ENCODE data around the gene FAM240A. TPM values are rescaled to one million over a fixed set of nuclear protein-coding genes. Genes with fewer than 3 reads are reported as not detected.

FAM240A gene
- total and polyA plus RNA-seq, 2 donors = 0.05 to 0.37 TPM

DNA sequence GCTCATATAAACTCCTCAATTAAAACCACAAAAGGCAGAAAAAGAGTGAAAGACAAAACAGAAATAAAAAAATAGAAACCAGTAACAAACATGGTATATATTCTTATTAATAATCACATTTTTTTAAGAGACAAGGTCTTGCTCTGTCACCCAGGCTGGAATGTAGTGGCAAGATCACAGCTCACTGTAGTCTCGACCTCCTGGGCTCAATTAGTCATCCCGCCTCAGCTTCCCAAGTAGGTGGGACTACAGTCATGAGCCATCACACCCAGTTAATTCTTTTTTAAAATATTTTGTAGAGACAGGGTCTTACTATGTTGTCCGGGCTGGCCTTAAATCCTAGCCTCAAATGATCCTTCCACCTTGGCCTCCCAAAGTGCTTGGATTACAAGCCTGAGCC is 37.1 kb downstream of the FAM240A start:
- 94% methylated on average over 3 of the region's 3 CpGs for WGBS
- H3K27ac ChIP-seq (ENCODE audit: low read depth in 1 of 2, low read length in 1 of 2) = no peak overlapping the region

DNA sequence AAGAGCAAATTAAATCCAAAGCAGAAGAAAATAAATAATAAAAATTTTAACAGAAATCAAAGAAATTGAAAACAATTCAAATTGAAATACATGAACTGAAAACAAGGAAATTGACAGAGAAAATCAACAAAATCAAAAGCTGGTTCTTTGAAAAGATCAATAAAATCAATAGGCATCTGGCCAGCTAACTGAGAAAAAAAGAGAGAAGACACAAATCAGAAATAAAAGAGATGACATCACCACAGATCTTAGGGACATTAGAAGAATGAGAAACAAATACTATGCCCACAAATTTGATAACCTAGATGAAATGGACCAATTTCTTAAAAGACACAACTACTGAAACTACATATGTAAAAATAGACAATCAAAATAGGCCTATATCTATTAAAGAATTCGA is 38.8 kb downstream of the FAM240A start:
- DNase-seq (ENCODE audit: low read depth in 6 of 9, low spot score in 9 of 9) = no peak
- no peaks in the 10 kb centered on the region for H3K9me3 ChIP-seq (ENCODE audit: control insufficient read depth in 2 of 2, insufficient read depth in 1 of 2, low read length in 1 of 2)
- WGBS = 81% methylated on average over 1 of the region's 1 CpG

More for the DNA sequence above, 37.1 kb downstream of the FAM240A start:
- H3K27me3 ChIP-seq (ENCODE audit: control insufficient read depth in 2 of 2, insufficient read depth in 1 of 2, low read length in 1 of 2) = no peaks in the 10 kb centered on the region
- H3K4me3 ChIP-seq (ENCODE audit: low read length in 2 of 2) = no peak overlapping the region
- H3K36me3 ChIP-seq (ENCODE audit: control insufficient read depth in 2 of 2, insufficient read depth in 2 of 2, low read length in 1 of 2) = no peaks in the 10 kb centered on the region
- no peaks in the 10 kb centered on the region for H3K4me1 ChIP-seq (ENCODE audit: control insufficient read depth in 2 of 2, insufficient read depth in 2 of 2, low read length in 2 of 2)
- DNase-seq (ENCODE audit: low read depth in 6 of 9, low spot score in 9 of 9) = no peak
- H3K9me3 ChIP-seq (ENCODE audit: control insufficient read depth in 2 of 2, insufficient read depth in 1 of 2, low read length in 1 of 2) = no peaks in the 10 kb centered on the region

GRCh38 chr3:46655271-46655670 is 42.9 kb downstream of the FAM240A start:
- H3K9me3 ChIP-seq (ENCODE audit: control insufficient read depth in 2 of 2, insufficient read depth in 1 of 2, low read length in 1 of 2) = no peaks in the 10 kb centered on the region
- no peaks in the 10 kb centered on the region for H3K27me3 ChIP-seq (ENCODE audit: control insufficient read depth in 2 of 2, insufficient read depth in 1 of 2, low read length in 1 of 2)
- no peaks in the 10 kb centered on the region for H3K4me1 ChIP-seq (ENCODE audit: control insufficient read depth in 2 of 2, insufficient read depth in 2 of 2, low read length in 2 of 2)
- no peak overlapping the region for H3K27ac ChIP-seq (ENCODE audit: low read depth in 1 of 2, low read length in 1 of 2)
- WGBS = 95% methylated on average over 6 of the region's 6 CpGs
- no peaks in the 10 kb centered on the region for H3K36me3 ChIP-seq (ENCODE audit: control insufficient read depth in 2 of 2, insufficient read depth in 2 of 2, low read length in 1 of 2)
- H3K4me3 ChIP-seq (ENCODE audit: low read length in 2 of 2) = no peak overlapping the region
- DNase-seq (ENCODE audit: low read depth in 6 of 9, low spot score in 9 of 9) = no peak

More for the DNA sequence above, 38.8 kb downstream of the FAM240A start:
- Histone ChIP-seq H3K27me3 (ENCODE audit: control insufficient read depth in 2 of 2, insufficient read depth in 1 of 2, low read length in 1 of 2) (no peaks in the 10 kb centered on the region), H3K4me3 (ENCODE audit: low read length in 2 of 2) (no peak overlapping the region), H3K27ac (ENCODE audit: low read depth in 1 of 2, low read length in 1 of 2) (no peak overlapping the region), H3K36me3 (ENCODE audit: control insufficient read depth in 2 of 2, insufficient read depth in 2 of 2, low read length in 1 of 2) (no peaks in the 10 kb centered on the region), H3K4me1 (ENCODE audit: control insufficient read depth in 2 of 2, insufficient read depth in 2 of 2, low read length in 2 of 2) (no peaks in the 10 kb centered on the region)

- H3K4me1 ChIP-seq (ENCODE audit: control insufficient read depth in 2 of 2, insufficient read depth in 2 of 2, low read length in 2 of 2) = peaks cover 0 to under 1% of the 10 kb centered on the region in 2 donors
- no peaks in the 10 kb centered on the region for H3K9me3 ChIP-seq (ENCODE audit: control insufficient read depth in 2 of 2, insufficient read depth in 1 of 2, low read length in 1 of 2)
- peaks cover 0 to 2% of the 10 kb centered on the region in 2 donors for H3K27me3 ChIP-seq (ENCODE audit: control insufficient read depth in 2 of 2, insufficient read depth in 1 of 2, low read length in 1 of 2)
- H3K27ac ChIP-seq (ENCODE audit: low read depth in 1 of 2, low read length in 1 of 2) = no peak overlapping the region
- WGBS = 97% methylated on average over 9 of the region's 9 CpGs
- DNase-seq (ENCODE audit: low read depth in 6 of 9, low spot score in 9 of 9) = no peak
- no peaks in the 10 kb centered on the region for H3K36me3 ChIP-seq (ENCODE audit: control insufficient read depth in 2 of 2, insufficient read depth in 2 of 2, low read length in 1 of 2)
- H3K4me3 ChIP-seq (ENCODE audit: low read length in 2 of 2) = no peak overlapping the region
Measured at GRCh38 chr3:46656778-46657556, 44.6 kb downstream of the FAM240A start.

DNA sequence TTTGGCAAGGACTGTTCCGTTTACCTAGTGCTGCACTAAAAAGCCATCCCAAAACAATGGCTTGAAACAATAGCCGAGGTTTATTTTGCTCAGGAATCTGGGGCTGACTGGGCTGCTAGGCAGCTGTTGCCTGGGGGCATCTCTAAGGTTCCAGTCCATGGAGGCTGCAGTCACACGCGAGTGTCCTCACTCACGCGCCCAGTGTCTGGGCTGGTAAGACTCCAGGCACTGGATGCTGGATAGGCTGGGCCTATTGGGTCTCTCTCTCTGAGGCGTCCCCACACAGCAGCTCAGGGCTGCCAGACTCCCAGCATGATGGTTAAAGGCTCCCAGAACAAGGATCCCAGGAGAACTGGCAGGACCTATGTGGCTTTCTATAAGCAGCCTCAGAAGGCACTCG is 47.0 kb downstream of the FAM240A start:
- peaks cover 0 to 8% of the 10 kb centered on the region in 2 donors for H3K4me1 ChIP-seq (ENCODE audit: control insufficient read depth in 2 of 2, insufficient read depth in 2 of 2, low read length in 2 of 2)
- DNase-seq (ENCODE audit: low read depth in 6 of 9, low spot score in 9 of 9) = no peak
- H3K36me3 ChIP-seq (ENCODE audit: control insufficient read depth in 2 of 2, insufficient read depth in 2 of 2, low read length in 1 of 2) = no peaks in the 10 kb centered on the region
- WGBS = 98% methylated on average over 8 of the region's 8 CpGs
- no peak overlapping the region for H3K4me3 ChIP-seq (ENCODE audit: low read length in 2 of 2)
- H3K27ac ChIP-seq (ENCODE audit: low read depth in 1 of 2, low read length in 1 of 2) = no peak overlapping the region
- H3K9me3 ChIP-seq (ENCODE audit: control insufficient read depth in 2 of 2, insufficient read depth in 1 of 2, low read length in 1 of 2) = no peaks in the 10 kb centered on the region
- H3K27me3 ChIP-seq (ENCODE audit: control insufficient read depth in 2 of 2, insufficient read depth in 1 of 2, low read length in 1 of 2) = peaks cover 0 to 8% of the 10 kb centered on the region in 2 donors

DNA sequence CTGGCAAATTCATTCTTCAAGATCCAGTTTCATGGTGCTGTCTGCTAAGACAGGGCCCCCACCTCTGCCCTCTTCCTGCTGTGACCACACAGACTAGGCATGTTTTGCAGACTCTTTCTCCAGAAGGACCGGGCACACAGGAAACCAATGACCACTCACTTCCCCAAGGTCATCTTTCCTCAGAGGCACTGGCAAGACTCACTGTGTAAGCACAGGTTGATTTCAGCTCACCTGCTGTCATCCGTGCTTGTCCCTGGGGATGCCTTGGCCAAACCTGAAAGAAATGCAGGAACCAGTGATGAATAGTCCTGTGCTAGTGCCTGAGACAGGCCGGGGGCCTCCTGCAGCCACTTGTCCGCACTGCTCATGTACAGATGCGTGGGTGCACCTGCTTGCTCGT is 47.7 kb downstream of the FAM240A start:
- 80% methylated on average over 6 of the region's 6 CpGs for WGBS
- Histone ChIP-seq H3K27ac (ENCODE audit: low read depth in 1 of 2, low read length in 1 of 2) (no peak overlapping the region), H3K36me3 (ENCODE audit: control insufficient read depth in 2 of 2, insufficient read depth in 2 of 2, low read length in 1 of 2) (no peaks in the 10 kb centered on the region), H3K27me3 (ENCODE audit: control insufficient read depth in 2 of 2, insufficient read depth in 1 of 2, low read length in 1 of 2) (peaks cover 0 to 8% of the 10 kb centered on the region in 2 donors), H3K4me1 (ENCODE audit: control insufficient read depth in 2 of 2, insufficient read depth in 2 of 2, low read length in 2 of 2) (peaks cover 0 to 8% of the 10 kb centered on the region in 2 donors), H3K9me3 (ENCODE audit: control insufficient read depth in 2 of 2, insufficient read depth in 1 of 2, low read length in 1 of 2) (no peaks in the 10 kb centered on the region), H3K4me3 (ENCODE audit: low read length in 2 of 2) (no peak overlapping the region)
- DNase-seq (ENCODE audit: low read depth in 6 of 9, low spot score in 9 of 9) = no peak

DNA sequence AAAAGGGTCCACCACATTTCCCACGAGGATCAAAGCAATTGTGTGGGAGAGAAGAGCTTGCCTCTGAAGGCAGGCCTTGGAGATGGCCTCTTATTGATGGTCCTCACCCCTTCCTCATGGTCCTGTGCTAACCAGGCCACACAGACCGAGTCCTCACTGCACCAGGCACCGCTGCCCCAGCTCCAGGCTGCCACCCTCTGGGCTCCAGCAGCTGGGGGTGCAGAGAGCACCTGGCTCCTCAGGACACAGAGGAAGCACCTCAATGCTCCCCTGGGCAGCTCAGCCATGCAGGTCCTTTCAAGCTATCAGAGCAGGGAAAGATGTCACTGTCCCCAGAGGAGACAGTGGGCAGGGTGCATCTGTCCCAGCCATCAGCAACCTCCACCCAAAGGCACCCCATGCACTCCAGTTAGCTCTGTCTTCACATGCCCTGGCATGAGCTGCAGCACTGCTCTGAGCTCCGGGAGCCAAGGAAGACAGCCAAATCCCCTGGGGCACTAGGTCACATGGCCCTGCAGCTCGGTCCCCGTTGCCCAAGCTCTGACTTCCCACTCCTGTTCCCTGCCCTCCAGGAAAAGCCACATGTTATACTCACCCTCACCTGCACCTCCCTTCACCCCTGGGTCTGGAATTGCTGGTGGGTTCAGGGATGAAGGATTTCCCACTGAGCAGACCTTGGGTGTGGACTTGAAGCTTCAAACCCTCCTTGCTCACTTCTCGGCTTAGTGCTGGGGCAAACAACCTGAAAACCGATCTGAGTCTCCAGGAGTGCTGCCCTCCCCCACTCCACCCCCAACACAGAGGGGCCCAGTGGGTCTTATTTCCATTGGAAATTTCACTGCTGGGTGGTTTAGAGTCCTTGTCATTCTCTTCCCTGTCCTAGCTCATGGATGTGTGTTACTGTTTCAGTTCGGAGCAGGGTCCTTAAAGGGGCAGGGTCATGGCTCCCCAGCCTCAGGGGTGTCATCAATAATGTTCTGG is 48.5 kb downstream of the FAM240A start:
- H3K4me1 ChIP-seq (ENCODE audit: control insufficient read depth in 2 of 2, insufficient read depth in 2 of 2, low read length in 2 of 2) = peaks cover 0 to 8% of the 10 kb centered on the region in 2 donors
- DNase-seq (ENCODE audit: low read depth in 6 of 9, low spot score in 9 of 9) = no peak
- no peak overlapping the region for H3K4me3 ChIP-seq (ENCODE audit: low read length in 2 of 2)
- H3K27ac ChIP-seq (ENCODE audit: low read depth in 1 of 2, low read length in 1 of 2) = no peak overlapping the region
- H3K9me3 ChIP-seq (ENCODE audit: control insufficient read depth in 2 of 2, insufficient read depth in 1 of 2, low read length in 1 of 2) = no peaks in the 10 kb centered on the region
- no peaks in the 10 kb centered on the region for H3K36me3 ChIP-seq (ENCODE audit: control insufficient read depth in 2 of 2, insufficient read depth in 2 of 2, low read length in 1 of 2)
- WGBS = 85% methylated on average over 9 of the region's 9 CpGs
- H3K27me3 ChIP-seq (ENCODE audit: control insufficient read depth in 2 of 2, insufficient read depth in 1 of 2, low read length in 1 of 2) = peaks cover 0 to 8% of the 10 kb centered on the region in 2 donors

DNA sequence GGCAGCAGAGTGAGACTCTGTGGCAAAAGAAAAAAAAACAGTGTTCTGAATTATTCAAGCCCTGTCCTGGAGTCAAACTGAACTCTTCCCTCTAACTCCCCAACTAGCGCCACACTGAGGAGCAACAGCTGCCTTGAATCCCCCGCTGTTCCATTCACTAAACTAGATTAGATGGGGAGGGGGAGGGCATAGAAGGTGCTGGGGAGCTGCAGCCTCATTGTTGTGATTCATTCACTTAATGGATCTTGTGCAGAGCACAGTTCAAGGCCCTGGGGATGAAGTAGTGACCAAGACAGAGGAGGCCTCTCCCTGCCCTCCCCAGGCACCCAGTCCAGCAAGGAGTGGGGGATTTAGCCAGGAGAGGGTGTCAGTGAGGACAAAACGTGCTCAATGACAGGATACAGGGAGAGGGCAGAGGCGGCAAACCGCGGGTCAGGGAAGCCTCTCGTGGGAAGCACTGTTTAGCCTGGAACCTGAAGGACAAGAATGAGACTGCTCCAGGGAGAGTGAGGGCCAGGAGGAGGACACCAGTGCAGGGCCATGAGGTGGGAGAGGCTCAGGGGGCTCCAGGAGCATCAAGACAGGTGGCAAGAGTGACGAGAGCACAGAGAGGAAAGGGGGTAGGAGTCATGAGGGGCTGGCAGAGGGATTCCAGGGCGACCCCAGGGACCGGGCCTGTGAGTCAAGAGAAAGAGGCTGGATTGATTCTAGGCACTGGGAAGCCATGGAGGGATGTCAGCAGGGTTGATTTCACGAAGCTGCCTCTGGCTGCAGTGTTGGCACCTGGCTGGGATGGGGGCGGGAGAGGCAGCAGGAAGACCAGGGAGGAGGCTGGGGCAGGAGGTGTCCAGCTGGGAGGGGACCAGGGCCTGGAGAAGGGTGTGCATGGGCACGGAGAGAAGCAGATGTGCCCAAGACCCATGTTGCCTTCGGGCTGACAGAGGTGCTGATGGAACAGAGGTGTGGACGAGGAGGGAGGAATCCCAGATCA is 49.7 kb downstream of the FAM240A start:
- H3K27me3 ChIP-seq (ENCODE audit: control insufficient read depth in 2 of 2, insufficient read depth in 1 of 2, low read length in 1 of 2) = peaks cover 0 to 8% of the 10 kb centered on the region in 2 donors
- H3K9me3 ChIP-seq (ENCODE audit: control insufficient read depth in 2 of 2, insufficient read depth in 1 of 2, low read length in 1 of 2) = no peaks in the 10 kb centered on the region
- no peaks in the 10 kb centered on the region for H3K36me3 ChIP-seq (ENCODE audit: control insufficient read depth in 2 of 2, insufficient read depth in 2 of 2, low read length in 1 of 2)
- 93% methylated on average over 15 of the region's 15 CpGs for WGBS
- H3K27ac ChIP-seq (ENCODE audit: low read depth in 1 of 2, low read length in 1 of 2) = no peak overlapping the region
- peaks cover 0 to 8% of the 10 kb centered on the region in 2 donors for H3K4me1 ChIP-seq (ENCODE audit: control insufficient read depth in 2 of 2, insufficient read depth in 2 of 2, low read length in 2 of 2)
- DNase-seq (ENCODE audit: low read depth in 6 of 9, low spot score in 9 of 9) = no peak
- H3K4me3 ChIP-seq (ENCODE audit: low read length in 2 of 2) = no peak overlapping the region
